ENCODE data around the gene COLEC12.
"Not testable (repeated sequence)": the region's sequence is repeated elsewhere in the genome, so short reads cannot be mapped to it uniquely, and the experiment has no call there.

The COLEC12 gene

DNA sequence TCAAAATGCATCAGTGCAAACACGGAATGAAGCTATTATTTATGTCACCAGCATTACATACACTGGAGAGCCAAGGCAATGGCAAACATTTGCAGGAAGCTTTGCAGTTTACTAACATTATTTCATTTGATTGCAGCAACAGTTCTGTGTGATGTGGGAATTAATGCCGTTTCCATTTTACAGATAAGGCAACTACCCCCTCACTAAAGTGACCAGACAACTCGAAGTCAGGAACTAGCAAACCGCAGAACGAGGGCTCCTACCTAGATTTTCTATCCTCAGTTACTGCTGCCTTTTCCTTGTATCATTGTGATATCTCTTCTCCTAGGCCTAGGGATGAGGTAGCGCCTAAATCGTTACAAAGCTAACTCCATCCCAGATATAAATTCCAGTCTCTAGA lies 85.5 kb downstream of the COLEC12 start:
- no peak for DNase-seq (ENCODE audit: low read depth in 2 of 2)

DNA sequence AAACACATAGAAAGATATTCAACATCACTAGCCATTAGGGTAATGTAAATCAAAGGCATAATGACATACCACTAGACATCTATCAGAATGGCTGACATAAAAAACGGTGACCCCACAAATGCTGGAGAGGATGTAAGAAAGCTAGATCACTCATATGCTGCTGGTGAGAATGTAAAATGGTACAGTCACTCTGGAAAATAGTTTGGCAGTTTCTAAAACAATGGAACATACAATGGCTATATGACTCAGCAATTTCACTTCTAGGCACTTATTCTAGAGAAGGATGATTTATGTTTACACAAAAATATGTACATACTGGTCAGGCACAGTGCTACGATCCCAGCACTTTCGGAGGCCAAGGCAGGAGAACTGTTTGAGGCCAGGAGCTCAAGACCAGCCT lies 87.3 kb downstream of the COLEC12 start:
- no peak for DNase-seq (ENCODE audit: low read depth in 2 of 2)

DNA sequence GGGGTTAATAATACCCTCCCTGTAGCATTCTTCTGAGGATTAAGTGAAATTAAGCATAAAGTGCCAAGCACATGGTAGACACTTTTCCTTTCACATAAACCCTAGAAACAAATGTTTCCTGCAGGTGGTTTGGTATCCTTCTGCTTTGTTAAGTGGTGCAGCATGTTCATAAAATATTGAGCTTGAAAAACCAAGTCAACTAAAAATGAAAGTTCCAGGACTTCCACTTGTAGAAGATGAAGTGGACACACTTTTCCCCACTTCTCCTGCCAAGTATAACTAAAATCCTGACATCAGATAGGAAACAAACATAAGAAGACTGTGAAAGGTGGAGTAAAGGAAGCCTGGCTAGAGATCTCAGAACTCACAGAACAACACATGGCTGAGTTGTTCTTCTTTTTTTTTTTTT lies 90.5 kb downstream of the COLEC12 start:
- DNase-seq (ENCODE audit: low read depth in 2 of 2): no peak

DNA sequence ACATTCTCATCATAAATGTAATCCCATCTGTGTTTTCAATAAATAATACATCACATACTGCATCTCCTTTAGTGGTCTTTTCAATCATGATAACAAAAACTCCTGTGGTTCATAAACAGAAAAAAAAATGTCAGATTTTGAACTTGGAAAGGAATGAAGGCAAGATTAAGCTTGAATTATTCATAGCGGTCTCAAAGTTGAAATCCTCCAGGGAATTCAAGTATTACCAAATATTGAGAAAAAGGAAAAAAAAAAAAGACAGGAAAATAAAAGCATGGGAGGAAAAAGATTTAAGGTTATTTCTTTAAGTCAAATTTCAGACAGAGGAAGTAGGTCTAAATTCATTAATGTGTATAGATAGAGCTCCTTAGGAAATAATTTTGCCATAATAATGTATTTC lies 92.1 kb downstream of the COLEC12 start:
- DNase-seq (ENCODE audit: low read depth in 2 of 2): no peak

DNA sequence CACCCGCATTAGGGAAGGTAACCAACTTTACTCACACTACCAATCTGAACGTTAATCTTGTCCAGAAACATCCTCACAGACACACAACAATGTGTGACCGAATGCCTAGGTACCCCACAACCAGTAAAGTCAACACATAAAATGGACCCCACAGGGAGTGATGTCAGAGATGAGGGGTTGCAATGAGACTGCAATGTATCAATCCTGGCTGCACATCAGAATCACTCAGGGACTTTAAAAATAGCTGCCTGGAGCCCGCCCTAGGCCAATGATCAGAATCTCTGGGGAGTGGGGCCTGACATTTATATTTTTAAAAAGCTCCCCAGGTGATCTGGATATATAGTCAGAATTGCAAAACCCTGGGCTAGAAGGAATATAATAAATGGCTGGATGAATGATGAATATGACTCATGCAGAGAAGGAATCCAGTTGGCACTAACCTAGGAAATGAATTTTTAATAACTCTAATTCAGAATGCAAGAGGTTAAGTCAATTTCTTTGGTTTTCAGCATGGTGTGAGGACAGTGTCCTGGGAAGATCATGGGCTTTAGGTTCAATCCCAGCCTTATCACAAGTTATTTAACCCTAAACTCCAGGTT lies 92.8 kb downstream of the COLEC12 start:
- DNase-seq (ENCODE audit: low read depth in 2 of 2): no peak

DNA sequence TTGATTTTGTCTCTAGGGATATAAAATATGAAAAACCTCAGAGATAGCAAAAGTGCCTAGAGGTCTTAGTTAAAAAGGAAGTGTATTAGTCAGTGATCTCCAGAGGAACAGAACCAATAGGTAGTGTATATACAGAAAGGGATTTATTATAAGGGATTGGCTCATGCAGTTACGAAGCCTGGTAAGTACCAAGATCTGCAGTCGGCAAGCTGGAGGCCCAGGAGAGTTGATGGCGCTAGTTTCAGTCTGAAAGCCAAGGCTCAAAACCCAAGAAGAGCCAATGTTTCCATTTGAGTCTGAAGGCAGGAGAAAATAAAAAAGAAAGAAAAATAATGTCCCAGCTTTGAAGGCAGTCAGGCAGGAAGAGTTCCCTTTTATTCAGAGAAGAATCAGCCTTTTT lies 93.3 kb downstream of the COLEC12 start:
- no peak for DNase-seq (ENCODE audit: low read depth in 2 of 2)

DNA sequence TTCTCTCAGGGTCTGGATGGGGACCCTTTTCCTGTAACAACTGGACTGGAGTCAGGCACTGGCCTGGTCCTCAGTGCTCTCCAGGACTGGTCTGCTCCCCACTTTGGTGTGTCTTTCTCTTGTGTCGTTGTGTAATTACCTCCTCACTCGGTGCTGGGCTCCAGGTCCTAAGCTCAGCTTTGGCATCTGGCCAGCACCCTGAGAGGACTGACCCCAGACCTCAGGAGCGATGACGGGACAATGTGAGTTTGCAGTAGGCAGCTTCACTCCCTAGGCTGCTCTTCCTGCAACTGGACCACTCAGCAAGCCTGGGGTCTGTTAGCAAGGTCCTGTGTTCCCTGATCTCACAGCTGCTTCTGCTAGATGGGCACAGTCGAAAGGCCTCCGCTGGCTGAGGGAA lies 93.8 kb downstream of the COLEC12 start:
- no peak for DNase-seq (ENCODE audit: low read depth in 2 of 2)

DNA sequence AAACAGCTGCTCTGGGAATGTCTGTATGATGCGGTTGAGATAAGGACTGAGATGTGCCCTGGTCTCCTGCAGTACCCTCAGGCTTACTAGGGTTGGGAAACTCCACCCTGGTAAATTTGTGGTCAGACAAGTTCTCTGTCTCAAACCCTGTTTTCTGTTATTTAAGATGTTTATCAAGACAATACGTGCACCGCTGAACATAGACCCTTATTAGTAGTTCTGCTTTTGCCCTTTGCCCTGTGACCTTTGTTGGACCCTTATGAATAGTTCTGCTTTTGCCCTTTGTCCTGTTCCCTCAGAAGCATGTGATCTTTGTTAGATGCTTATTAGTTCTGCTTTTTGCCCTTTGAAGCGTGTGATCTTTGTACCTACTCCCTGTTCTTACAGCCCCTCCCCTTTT lies 95.5 kb downstream of the COLEC12 start:
- DNase-seq (ENCODE audit: low read depth in 2 of 2): not testable (repeated sequence)

DNA sequence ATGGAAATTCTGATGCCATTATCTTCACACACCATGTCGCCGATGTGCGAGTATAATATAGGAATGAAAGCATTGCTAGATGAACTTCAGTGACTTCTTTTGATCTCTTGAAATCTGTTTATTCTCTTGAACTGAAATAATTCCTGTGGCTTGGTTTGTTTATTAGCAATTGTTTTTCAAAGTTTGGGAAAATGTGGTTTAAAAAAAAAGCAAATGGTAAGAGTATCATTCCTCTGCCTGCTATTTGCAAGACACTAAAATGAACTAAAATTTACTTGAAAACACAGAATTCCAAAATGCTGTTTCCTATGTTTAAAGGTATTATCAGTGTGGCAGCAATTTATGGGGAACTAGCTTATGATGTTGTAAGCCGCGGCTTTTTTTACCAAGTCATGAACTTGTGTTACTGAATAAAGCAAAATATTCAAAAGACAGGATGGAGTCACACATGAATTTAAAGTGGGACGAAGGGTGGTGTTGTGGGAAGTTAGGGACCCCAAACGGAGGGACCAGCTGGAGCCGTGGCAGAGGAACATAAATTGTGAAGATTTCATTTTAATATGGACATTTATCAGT lies 96.4 kb downstream of the COLEC12 start:
- no peak for DNase-seq (ENCODE audit: low read depth in 2 of 2)

DNA sequence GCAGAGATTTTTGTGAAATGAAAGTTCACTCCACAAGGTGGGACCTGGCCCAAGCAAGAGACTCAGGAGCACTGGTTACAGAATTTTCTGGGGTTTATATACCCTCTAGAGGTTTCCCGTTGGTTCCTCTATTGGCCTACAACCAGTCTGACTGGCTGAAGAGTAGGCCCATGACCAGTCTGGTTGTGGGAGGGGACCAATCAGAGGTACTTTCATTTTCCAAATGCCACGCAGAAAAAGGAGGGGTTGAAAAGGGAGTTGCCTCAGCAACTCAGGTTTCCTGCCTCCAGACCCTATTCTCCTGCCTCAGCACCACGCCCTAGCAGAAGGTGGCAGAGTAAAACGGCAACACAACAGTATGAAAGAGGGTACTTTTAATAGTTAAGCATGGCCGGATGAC lies 98.4 kb downstream of the COLEC12 start:
- DNase-seq (ENCODE audit: low read depth in 2 of 2): no peak

DNA sequence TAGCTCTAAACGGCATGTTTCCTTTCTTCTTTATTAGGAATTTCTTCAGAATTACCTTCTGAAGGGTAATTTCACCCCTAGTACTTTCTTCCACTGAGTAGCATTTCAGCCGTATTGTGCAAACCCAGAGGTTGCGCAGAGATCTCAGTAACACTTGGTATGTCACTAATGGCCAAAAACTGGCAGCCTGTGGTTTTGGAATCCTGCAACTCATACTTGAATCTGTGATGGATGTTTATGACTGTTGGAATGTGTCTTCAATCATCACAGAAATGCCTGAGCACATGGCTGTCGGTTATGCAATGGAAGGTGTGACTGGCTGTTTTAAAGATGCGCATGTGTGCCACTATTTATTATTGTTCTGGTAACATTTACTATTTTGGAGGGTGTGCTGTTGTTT lies 100.0 kb downstream of the COLEC12 start:
- no peak for DNase-seq (ENCODE audit: low read depth in 2 of 2)

DNA sequence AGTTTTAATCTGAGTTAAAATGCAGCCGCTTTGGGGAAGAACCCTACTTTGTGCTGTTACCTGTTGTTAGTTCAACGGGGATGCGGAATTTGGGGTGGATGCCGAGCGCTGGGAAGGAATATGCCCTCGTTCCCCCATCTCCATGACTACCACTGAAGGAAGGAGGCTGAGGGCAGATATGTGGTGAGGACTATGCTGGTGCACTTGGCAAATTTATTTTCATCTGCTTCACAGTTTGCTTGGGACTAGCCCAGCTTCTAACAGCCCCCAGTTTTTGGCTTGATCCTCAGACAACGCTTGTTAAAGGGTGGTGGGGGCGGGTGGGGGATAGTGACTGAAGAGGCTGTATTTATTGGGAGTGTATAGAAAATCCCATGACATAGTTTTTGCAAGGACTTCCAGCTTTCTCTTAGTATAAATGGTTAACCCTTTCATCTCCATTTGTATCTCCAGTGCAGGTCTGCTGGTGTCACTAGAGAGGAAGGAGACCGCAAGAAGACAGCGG lies 100.8 kb downstream of the COLEC12 start:
- no peak for DNase-seq (ENCODE audit: low read depth in 2 of 2)

DNA sequence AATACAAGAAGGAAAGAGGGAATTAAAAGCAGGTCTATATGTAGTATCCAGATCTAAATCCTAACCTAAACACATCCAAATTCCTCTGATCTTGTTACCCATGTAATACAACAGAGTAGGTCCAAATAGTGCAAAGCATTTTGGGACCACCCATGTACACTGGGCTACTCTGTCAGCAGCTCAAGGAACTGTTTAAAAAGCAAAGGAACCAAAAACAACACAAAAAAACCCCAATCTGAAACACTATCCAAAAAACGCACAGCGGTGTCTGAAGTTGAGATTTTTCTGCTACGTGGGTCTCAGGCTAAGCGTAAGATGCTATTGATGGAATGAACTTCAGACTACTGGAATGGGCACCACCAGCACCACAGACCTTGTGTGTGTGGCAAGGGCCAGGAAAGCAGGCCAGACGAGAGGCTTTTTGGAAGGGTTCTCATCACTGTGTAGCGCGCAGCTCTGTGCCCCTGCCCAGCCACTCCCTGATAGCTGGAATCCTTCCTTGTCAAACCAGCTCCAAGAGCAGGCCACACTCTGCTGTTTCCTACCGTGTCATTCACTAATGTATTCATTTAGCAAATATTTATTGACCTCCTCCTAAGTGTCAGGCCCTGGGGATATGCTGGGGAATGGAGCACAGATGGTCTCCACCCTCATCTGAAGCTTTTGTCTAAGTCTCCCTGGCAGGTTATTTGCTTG lies 101.4 kb downstream of the COLEC12 start:
- no peak for DNase-seq (ENCODE audit: low read depth in 2 of 2)

DNA sequence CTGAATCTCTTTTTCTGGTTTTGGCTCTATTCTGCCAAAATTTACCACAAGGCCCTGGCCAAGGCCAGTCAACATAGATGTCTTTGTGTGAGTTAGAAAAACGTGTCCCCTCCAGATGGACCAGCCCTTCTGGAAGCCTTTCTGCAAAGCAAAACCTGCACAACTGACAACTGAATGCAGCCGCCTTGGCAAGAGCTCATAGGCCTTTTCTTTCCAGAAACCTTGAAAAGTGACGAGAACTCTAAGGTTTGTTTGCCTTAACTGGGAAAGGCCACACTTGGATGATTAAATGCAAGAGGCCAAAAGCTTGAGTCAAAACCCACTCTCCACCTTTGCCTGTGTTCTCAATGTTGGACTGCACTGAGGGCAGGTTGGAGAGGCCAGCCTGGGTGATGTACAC lies 103.9 kb downstream of the COLEC12 start:
- no peak for DNase-seq (ENCODE audit: low read depth in 2 of 2)

DNA sequence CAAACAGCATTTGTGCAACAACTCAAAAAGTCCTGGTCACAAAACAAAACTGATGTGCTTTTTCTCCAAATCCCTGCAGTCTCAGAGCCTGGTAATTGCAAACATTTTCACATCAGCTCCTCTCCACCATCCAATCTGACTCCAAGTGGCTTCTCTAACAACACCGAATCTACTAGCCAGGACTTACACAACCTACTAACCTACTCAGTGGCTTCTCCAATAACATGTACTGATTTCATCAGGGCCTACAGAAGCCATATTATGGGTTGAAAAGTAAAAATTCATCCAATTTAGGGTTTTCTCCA lies 104.3 kb downstream of the COLEC12 start:
- DNase-seq (ENCODE audit: low read depth in 2 of 2): no peak

DNA sequence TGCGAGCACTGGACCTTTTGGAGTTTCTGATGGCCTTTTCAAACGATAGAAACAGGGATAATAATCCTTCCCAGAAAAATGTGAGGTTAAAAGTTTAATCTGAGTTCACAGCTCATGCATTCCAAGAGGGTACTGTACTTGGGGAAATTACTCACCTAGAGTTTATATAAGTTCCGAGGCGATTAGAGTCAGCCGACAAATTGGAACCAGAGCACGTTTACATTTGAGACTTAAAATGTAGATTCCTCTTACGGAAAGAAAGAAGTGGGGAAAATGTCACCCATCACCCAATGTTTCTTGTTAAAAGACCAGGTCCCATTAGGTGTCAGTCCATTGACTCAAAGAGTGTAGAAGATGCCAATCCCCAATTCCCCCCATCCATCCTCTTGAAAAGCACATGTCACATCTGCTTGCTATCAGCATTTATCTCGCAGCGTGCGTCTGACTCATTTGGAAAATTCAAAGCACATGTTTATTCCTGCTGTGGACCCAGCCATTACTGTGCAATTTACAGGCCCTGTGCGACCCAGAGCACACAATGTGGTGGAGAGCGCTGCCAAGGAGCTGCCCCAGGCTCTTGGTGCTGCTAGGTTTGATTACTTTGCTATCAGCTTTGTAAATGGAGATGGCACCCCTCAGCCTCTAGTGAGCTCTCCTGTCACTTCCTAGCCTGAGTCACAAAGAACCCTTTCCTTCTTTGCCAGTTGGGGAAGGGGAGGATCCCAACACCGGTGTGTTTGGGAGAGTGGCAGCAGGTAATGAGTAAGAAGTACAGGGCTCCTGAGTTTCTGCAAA lies 104.8 kb downstream of the COLEC12 start:
- no peak for DNase-seq (ENCODE audit: low read depth in 2 of 2)

DNA sequence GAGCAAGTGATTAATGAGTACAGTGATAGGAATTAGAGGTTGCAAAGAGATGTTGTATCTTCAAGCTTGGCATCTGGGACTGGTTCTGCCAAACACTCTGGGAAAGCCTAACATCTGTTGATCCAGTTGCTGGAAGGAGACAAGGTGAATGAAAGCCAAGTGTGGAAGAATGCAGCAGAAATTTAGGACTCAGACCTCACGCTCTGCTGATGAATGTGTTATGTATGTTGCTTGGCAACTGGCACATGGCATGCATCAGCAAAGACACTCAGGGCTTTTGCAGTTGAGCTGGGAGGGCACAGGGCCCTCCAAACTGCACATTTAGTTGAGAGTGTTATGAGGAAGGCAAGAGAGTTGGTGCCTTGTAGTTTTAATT lies 105.5 kb downstream of the COLEC12 start:
- no peak for DNase-seq (ENCODE audit: low read depth in 2 of 2)

DNA sequence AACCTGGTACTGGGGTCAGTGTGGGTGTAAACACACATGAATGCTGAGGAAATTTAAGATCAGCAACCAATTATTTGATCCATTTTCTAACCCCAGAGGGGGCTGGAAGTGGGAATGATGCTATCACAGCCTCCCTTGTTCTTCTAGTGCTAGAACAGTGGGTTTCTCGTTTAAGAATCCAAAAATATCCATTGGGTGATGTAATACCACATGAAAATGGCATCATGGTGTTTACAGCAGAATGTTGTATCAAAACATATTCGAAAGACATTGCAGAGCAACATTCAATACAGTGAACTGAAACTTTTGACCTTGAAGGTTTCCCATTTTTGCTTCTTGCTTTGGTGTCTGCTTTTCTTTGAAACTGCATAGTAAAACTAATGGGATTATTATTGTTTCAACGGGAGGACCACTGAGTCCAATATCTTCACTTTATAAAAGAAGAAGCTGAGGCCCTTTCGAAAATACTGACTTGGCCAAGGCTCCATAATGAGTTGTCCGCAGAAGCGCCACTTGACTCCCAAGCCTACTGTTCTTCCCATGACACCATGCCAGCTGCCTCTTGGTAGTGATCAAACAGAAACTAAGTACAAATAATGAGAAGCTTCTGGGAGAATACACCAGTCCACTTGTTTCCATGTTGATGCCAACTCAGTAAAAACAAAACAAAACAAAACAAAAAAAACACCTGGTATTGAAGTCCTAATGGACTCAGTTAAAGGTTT lies 106.1 kb downstream of the COLEC12 start:
- no peak for DNase-seq (ENCODE audit: low read depth in 2 of 2)

DNA sequence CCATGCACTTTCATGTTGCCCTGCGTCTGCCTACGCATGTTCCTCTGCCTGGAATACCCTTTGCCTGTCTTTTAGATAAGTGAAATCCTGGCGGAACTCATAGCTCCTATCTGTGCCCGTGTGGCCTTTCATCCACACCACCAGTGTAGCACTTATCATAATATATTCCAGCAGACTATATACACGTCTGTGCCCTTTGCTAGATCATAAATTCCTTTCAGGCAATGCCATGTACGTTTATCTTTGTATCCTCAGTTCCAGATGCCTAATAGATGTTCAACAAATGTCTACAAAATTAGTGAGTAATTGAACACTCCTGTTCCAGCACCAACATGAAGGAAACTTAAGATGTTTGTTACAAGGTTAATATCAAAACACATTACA lies 106.9 kb downstream of the COLEC12 start:
- no peak for DNase-seq (ENCODE audit: low read depth in 2 of 2)

DNA sequence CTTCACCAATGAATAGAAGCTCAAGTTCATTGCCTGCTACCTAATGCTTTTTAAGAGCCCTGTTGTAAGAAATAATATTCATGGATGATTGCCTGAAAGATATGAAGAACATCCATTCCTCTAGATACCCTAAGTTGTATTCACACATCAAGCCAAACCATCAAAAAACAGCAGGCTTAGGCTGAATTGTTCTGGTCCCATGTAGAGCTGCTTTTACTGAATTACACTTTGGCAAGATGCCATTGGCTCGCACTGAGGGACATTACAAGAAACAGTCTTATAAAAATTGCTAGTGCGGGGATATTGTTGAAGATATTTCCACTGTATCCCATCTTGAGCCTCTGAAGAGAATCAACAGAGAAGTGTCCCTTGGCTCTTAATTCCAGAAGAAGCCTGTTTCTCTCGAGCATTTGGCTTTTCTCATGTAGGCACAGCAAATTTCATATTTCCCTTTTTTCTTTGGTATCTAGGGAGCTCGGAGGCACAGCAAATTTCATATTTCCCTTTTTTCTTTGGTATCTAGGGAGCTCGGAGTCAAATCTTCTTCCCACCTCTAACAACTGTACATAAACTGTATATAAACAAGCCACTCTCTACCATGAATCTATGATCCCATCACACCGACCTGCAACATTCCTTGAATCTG lies 107.5 kb downstream of the COLEC12 start:
- DNase-seq (ENCODE audit: low read depth in 2 of 2): no peak

DNA sequence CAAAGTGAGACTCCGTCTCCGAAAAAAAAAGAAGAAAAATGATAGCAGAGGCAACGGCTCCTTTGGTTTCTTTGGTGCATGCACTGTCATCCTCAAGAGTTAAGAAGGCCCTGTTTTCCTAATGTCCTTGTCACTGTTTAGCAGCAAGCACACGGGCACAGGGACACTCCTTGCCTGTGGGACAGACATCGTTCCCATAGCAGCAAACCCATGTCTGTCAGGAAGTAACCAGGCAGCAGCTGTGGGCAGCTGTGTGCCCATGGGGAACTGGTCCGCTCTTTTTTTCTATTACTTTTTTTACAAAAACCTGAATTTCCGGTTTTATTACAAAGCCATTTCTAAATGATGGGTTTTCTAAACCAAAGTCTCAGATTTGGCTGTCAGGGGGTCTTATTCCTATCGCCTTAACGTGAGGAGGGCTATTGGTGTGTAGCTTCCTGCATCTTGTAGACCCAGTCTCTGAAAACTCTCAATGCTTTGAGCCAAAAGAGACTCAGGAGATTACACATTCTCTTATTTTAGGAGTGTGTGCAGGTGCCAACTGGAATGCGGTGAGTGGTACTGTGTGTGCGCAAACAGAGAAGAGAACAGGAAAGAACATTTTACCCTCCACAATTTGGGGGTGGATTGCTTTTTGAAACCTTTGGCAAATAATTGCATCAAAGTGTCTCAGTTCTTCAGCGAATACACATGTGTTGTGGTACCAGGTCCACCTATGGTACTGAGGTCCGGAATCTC lies 109.6 kb downstream of the COLEC12 start:
- DNase-seq (ENCODE audit: low read depth in 2 of 2): no peak

Measured in stimulated activated CD8-positive, alpha-beta memory T cell treated with anti-CD3 and anti-CD28 coated beads, Interleukin-15, amount 100 ng/mL, for 4 hours (primary cell).